ENCODE results near the gene SNCG.
"Not testable (repeated sequence)": the region's sequence is repeated elsewhere in the genome, so short reads cannot be mapped to it uniquely, and the experiment has no call there.

Gene SNCG

DNA sequence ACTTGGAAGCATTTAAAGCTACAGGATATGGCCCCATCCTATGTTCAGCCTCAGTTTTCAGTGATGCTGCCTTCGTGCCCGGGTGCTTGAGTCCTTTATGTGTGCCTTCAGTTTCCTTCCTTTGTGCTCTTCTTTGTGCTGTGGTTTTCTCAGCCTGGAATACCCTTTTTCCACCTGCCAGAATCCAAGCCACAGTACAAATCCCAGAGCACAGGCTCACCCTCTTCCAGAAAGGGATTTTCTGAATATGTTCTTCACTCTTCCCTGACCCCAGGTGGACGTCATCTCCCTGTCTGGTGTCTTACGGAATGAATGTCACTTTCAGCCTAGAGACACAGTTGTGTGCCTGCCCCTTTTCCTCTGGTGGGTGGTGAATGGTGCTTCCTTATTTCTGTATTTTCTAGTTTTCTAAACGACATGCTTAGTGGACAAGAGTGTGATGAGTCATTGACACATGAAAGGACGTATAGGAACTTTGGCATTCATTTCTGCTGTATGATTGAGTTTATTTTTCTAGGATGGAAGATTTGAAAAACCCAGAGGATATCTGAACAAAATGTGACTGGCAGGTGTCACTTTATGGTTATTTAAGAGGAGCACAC, 41.5 kb downstream of the SNCG start:
- intact Hi-C loops (cut with DNase I): not testable (repeated sequence)

DNA sequence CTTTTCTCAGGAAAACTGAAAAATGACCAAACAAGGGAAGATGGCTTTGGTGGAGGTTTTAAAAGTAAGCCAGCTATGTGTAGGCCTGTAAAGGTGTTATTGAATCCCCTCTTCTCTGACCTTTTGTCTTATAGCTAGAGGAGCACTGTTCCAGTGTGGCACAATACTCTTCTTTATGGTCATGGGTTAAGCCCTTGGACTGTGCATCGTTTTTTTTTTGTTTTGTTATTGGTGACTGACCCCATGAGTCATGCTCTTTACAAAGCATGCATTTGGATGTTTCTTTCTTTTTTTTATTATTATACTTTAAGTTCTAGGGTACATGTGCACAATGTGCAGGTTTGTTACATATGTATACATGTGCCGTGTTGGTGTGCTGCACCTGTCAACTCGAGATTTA, 42.1 kb downstream of the SNCG start:
- intact Hi-C loops (cut with DNase I): no loop called here
- no peak for DNase-seq

More for the DNA sequence above, 41.5 kb downstream of the SNCG start:
- DNase-seq: not testable (repeated sequence)

DNA sequence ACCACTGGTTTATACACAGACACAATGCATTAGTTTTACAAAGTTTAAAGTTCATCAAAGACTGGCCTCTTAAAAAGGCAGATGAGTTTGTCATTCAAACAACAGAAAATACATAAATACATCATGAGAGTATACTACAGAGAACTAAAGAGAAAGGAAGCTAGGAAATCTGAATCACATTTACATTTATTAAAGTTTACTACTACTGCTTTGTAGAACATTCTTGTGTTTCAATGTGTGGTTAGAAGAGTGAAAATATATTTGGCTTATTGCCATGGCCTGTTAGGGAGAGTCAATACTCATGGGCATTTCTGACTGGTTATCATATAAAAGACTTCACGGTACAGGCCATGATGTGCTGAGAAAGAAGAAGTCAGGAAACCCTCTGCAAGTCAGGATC, 48.7 kb downstream of the SNCG start:
- intact Hi-C loops (cut with DNase I); DNase-seq: not testable (repeated sequence)

DNA sequence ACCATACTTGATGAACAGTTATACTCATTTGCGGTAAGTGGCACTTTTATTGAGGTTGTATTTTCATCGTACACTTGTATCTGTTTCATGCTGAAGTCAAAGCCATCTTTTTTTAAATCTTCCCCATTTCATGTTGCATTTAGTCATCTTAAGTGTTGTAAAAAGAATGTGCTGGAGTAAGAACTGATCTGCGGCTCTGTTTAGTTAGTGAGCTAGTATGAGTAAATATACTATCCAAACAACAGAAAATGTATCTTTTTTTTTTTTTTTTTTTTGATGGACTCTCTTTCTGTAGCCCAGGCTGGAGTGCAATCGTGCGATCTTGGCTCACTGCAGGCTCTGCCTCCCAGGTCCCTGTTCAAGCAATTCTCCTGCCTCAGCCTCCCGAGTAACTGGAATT, 49.3 kb downstream of the SNCG start:
- intact Hi-C loops (cut with DNase I); DNase-seq: not testable (repeated sequence)

DNA sequence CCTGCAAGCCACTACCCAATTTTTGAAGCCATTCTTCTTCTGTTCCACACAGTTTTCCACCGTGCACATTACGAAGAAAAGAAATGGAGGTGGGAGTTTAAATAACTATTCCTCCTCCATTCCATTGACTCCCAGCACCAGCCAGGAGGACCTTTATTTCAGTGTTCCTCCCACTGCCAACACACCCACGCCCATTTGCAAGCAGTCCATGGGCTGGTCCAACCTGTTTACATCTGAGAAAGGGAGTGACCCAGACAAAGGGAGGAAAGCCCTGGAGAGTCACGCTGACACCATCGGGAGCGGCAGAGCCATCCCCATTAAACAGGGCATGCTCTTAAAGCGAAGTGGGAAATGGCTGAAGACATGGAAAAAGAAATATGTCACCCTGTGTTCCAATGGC, 49.9 kb downstream of the SNCG start:
- intact Hi-C loops (cut with DNase I); DNase-seq: not testable (repeated sequence)

DNA sequence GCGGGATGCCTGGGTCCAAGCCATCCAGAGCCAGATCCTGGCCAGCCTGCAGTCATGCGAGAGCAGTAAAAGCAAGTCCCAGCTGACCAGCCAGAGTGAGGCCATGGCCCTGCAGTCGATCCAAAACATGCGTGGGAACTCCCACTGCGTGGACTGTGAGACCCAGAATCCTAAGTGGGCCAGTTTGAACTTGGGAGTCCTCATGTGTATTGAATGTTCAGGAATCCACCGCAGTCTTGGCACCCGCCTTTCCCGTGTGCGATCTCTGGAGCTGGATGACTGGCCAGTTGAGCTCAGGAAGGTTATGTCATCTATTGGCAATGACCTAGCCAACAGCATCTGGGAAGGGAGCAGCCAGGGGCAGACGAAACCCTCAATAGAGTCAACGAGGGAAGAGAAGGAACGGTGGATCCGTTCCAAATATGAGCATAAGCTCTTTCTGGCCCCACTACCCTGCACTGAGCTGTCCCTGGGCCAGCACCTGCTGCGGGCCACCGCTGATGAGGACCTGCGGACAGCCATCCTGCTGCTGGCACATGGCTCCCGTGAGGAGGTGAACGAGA, 50.8 kb downstream of the SNCG start:
- intact Hi-C loops (cut with DNase I): not testable (repeated sequence)

More for the DNA sequence above, 50.8 kb downstream of the SNCG start:
- DNase-seq: not testable (repeated sequence)
